Measurements from ENCODE around the gene TRMT61A.

DNA sequence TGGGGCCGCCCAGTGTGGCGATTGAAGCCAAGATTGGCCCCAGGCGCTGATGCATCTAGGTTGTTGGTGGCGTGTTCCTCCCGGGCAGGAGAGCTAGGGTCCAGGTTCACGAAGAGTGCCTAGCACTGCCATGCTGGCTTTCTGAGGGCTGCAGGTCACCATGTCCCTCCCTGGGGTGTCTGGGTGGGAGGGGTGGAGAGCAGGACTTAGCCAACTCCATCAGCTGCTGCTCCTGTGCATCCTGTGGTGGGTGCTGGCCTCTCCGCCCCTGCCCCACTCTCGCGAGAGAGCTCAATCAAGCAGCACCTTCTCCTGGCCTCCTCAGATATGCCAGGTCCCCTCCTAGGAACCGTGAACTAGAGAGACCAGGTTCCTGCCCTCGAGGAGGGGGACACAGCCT, 1.8 kb downstream of the TRMT61A start:
- TF ChIP-seq, protein P1, sequence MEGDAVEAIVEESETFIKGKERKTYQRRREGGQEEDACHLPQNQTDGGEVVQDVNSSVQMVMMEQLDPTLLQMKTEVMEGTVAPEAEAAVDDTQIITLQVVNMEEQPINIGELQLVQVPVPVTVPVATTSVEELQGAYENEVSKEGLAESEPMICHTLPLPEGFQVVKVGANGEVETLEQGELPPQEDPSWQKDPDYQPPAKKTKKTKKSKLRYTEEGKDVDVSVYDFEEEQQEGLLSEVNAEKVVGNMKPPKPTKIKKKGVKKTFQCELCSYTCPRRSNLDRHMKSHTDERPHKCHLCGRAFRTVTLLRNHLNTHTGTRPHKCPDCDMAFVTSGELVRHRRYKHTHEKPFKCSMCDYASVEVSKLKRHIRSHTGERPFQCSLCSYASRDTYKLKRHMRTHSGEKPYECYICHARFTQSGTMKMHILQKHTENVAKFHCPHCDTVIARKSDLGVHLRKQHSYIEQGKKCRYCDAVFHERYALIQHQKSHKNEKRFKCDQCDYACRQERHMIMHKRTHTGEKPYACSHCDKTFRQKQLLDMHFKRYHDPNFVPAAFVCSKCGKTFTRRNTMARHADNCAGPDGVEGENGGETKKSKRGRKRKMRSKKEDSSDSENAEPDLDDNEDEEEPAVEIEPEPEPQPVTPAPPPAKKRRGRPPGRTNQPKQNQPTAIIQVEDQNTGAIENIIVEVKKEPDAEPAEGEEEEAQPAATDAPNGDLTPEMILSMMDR (conservative IDR thresholded peaks at IDR 0.05; ENCODE audit: low read depth, low read length), result no peak
- no peak for TF ChIP-seq POLR2A (IDR thresholded peaks at IDR 0.05; ENCODE audit: low read depth, low read length)
- no peak for TF ChIP-seq MAZ (IDR thresholded peaks at IDR 0.05; ENCODE audit: borderline replicate concordance, low read depth, low read length)
- TF ChIP-seq RAD21 (IDR thresholded peaks at IDR 0.05; ENCODE audit: low read length), result no peak
- no peak for TF ChIP-seq NFE2L2 (IDR thresholded peaks at IDR 0.05; ENCODE audit: low read depth, low read length)
- TF ChIP-seq FOS (IDR thresholded peaks at IDR 0.05; ENCODE audit: low read depth, low read length), result no peak
- no peak for TF ChIP-seq MXI1 (IDR thresholded peaks at IDR 0.05; ENCODE audit: borderline replicate concordance, low read depth, low read length)
- no peak for TF ChIP-seq RFX5 (IDR thresholded peaks at IDR 0.05; ENCODE audit: low read depth, low read length)
- TF ChIP-seq, protein P2, sequence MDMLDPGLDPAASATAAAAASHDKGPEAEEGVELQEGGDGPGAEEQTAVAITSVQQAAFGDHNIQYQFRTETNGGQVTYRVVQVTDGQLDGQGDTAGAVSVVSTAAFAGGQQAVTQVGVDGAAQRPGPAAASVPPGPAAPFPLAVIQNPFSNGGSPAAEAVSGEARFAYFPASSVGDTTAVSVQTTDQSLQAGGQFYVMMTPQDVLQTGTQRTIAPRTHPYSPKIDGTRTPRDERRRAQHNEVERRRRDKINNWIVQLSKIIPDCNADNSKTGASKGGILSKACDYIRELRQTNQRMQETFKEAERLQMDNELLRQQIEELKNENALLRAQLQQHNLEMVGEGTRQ (IDR thresholded peaks at IDR 0.05; ENCODE audit: low read depth, low read length), result no peak
- no peak for TF ChIP-seq SMC3 (IDR thresholded peaks at IDR 0.05; ENCODE audit: low read depth, low read length)
